Ovary (tissue), 3 donors: ENCODE measurements around the gene ERH.
"Not testable (repeated sequence)": the region's sequence is repeated elsewhere in the genome, so short reads cannot be mapped to it uniquely, and the experiment has no call there.

ENCODE experiments used
- CTCF ChIP-seq, 3 donors: fragments of 450-650 bp in 2 of 3; fragments of 200-600 bp in 1 of 3; IDR thresholded peaks; one replicate each; pipeline versions ENCODE4 v1.5.1 to v1.8.0; 2016 to 2022; ENCODE audit warnings: antibody characterized with exemption in 3 of 3, mild to moderate bottlenecking in 1 of 3
- POLR2A ChIP-seq: fragments of 450-650 bp; IDR thresholded peaks from one replicate; pipeline ENCODE4 v1.6.1; 2017; ENCODE audit warnings: antibody characterized with exemption, mild to moderate bottlenecking, moderate library complexity
- donor health status: DM: no; HTN: no; CAD: no.

GRCh38 chr14:69416087-69416486 lies 18.0 kb upstream of the ERH start:
- TF ChIP-seq CTCF (IDR thresholded peaks at IDR 0.05); POLR2A: not testable (repeated sequence)
